SK-N-SH treated with all-trans-retinoic acid at 6 μM for 48 hours (cell line): ENCODE results near the gene TMEM147.

Experiments
- ATAC-seq: fragments of 200-7000 bp; cut with Tn5 transposase; 3 replicates; pipeline ENCODE4 v1.9.1; 2020; ENCODE audit warnings: mild to moderate bottlenecking, moderate library complexity
- ARNTL ChIP-seq: fragments of 450-650 bp; formaldehyde crosslinking; IDR thresholded peaks from 2 replicates; pipeline ENCODE4 v1.5.0; 2020; ENCODE audit warnings: low read depth, mild to moderate bottlenecking, moderate library complexity, borderline replicate concordance
- BACH2 ChIP-seq: fragments of 250-450 bp; sonication (Bioruptor Pico); IDR thresholded peaks from 2 replicates; pipeline ENCODE4 v1.9.0; 2021; ENCODE audit warnings: mild to moderate bottlenecking, borderline replicate concordance
- CREB5 ChIP-seq: fragments of 250-450 bp; sonication (Bioruptor Pico); IDR thresholded peaks from 2 replicates; pipeline ENCODE4 v1.5.1; 2020; ENCODE audit warnings: low read depth, mild to moderate bottlenecking, moderate library complexity
- CSDC2 ChIP-seq: fragments of 250-450 bp; sonication (Bioruptor Pico); IDR thresholded peaks from 2 replicates; pipeline ENCODE4 v1.5.0; 2020; ENCODE audit warnings: mild to moderate bottlenecking, moderate library complexity
- CSRNP3 ChIP-seq: fragments of 250-450 bp; sonication (Bioruptor Pico); IDR thresholded peaks from 2 replicates; pipeline ENCODE4 v1.5.1; 2021; ENCODE audit warnings: mild to moderate bottlenecking, moderate library complexity
- ISL1 ChIP-seq: fragments of 250-450 bp; sonication (Bioruptor Pico); IDR thresholded peaks from 2 replicates; pipeline ENCODE4 v2.1.2; 2022; ENCODE audit warnings: mild to moderate bottlenecking, moderate library complexity
- OSR1 ChIP-seq: fragments of 250-450 bp; sonication (Bioruptor Pico); IDR thresholded peaks from 2 replicates; pipeline ENCODE4 v1.8.0; 2022; ENCODE audit warnings: moderate library complexity, mild to moderate bottlenecking, inconsistent platforms
- PATZ1 ChIP-seq: fragments of 250-450 bp; sonication (Bioruptor Pico); IDR thresholded peaks from 2 replicates; pipeline ENCODE4 v1.8.0; 2020; ENCODE audit warnings: mild to moderate bottlenecking, moderate library complexity, borderline replicate concordance
- POU6F1 ChIP-seq: fragments of 250-450 bp; sonication (Bioruptor Pico); IDR thresholded peaks from 2 replicates; pipeline ENCODE4 v1.8.0; 2021; ENCODE audit warnings: low read depth, mild to moderate bottlenecking, moderate library complexity, borderline replicate concordance
- PPARA ChIP-seq: fragments of 250-450 bp; sonication (Bioruptor Pico); IDR thresholded peaks from 2 replicates; pipeline ENCODE4 v1.5.0; 2020; ENCODE audit warnings: mild to moderate bottlenecking, borderline replicate concordance
- RARB ChIP-seq: fragments of 250-450 bp; sonication (Bioruptor Pico); IDR thresholded peaks from 2 replicates; pipeline ENCODE4 v1.8.0; 2021; ENCODE audit warnings: mild to moderate bottlenecking, moderate library complexity
- SNAI2 ChIP-seq: fragments of 250-450 bp; sonication (Bioruptor Pico); IDR thresholded peaks from 2 replicates; pipeline ENCODE4 v1.5.0; 2020; ENCODE audit warnings: mild to moderate bottlenecking, moderate library complexity
- TCF4 ChIP-seq: fragments of 250-450 bp; sonication (Bioruptor Pico); IDR thresholded peaks from 2 replicates; pipeline ENCODE4 v1.8.0; 2021; ENCODE audit warnings: mild to moderate bottlenecking, moderate library complexity, borderline replicate concordance
- TOX ChIP-seq: fragments of 250-450 bp; sonication (Bioruptor Pico); IDR thresholded peaks from 2 replicates; pipeline ENCODE4 v1.8.0; 2021; ENCODE audit warnings: mild to moderate bottlenecking, moderate library complexity, borderline replicate concordance
- ZC3H10 ChIP-seq: fragments of 250-450 bp; sonication (Bioruptor Pico); IDR thresholded peaks from 2 replicates; pipeline ENCODE4 v1.5.1; 2021; ENCODE audit warnings: mild to moderate bottlenecking, moderate library complexity
- ZFP30 ChIP-seq: fragments of 450-650 bp; formaldehyde crosslinking; IDR thresholded peaks from 2 replicates; pipeline ENCODE4 v1.5.0; 2022; ENCODE audit warnings: mild to moderate bottlenecking, moderate library complexity
- ZNF565 ChIP-seq: fragments of 450-650 bp; formaldehyde crosslinking; conservative IDR thresholded peaks from 2 replicates; pipeline ENCODE4 v1.5.0; 2020; ENCODE audit warnings: low read depth, mild to moderate bottlenecking, moderate library complexity
- ZNF8 ChIP-seq: fragments of 450-650 bp; formaldehyde crosslinking; IDR thresholded peaks from 2 replicates; pipeline ENCODE4 v1.5.0; 2020; ENCODE audit warnings: mild to moderate bottlenecking, moderate library complexity

TMEM147 gene

GRCh38 chr19:35528218-35529038 lies 17.0 kb upstream of the TMEM147 start, which contains the start of gene SBSN (continued):
- TF ChIP-seq CREB5 (CRISPR knock-in tag) (no peak), PATZ1 (CRISPR knock-in tag) (no peak), PPARA (CRISPR knock-in tag) (no peak), ZNF565 (CRISPR knock-in tag) (no peak)
- TF ChIP-seq, all 23 proteins: peak for 0

GRCh38 chr19:35529241-35530218 lies 15.9 kb upstream of the TMEM147 start:
- ATAC-seq = no peak
- TF ChIP-seq RARB (CRISPR knock-in tag) = no peak
- TF ChIP-seq CSRNP3 (CRISPR knock-in tag) = no peak
- no peak for TF ChIP-seq POU6F1
- TF ChIP-seq ZC3H10 (CRISPR knock-in tag) = no peak
- TF ChIP-seq TOX = no peak
- no peak for TF ChIP-seq CSDC2 (CRISPR knock-in tag)
- no peak for TF ChIP-seq SNAI2 (CRISPR knock-in tag)
- no peak for TF ChIP-seq ZNF8
- TF ChIP-seq CREB5 (CRISPR knock-in tag) = no peak

- no peak for ATAC-seq
Observed at GRCh38 chr19:35531291-35531690, 14.1 kb upstream of the TMEM147 start.

GRCh38 chr19:35533201-35533821 lies 12.1 kb upstream of the TMEM147 start, which contains the start of gene GAPDHS:
Gene GAPDHS, plus strand, starts transcription at chr19:35533456. Its CDS starts 72 bp downstream, at chr19:35533528.
- ATAC-seq = no peak
- TF ChIP-seq PPARA (CRISPR knock-in tag) = no peak
- TF ChIP-seq ARNTL = no peak
- TF ChIP-seq PATZ1 (CRISPR knock-in tag) = no peak
- no peak for TF ChIP-seq BACH2
- no peak for TF ChIP-seq POU6F1

More at GRCh38 chr19:35531291-35531690, 14.1 kb upstream of the TMEM147 start:
- TF ChIP-seq ISL1 (CRISPR knock-in tag) = no peak
- TF ChIP-seq OSR1 (CRISPR knock-in tag) = no peak
- TF ChIP-seq ARNTL = no peak
- no peak for TF ChIP-seq ZC3H10 (CRISPR knock-in tag)
- TF ChIP-seq PPARA (CRISPR knock-in tag) = no peak
- TF ChIP-seq ZNF565 (CRISPR knock-in tag) = no peak
- TF ChIP-seq CSDC2 (CRISPR knock-in tag) = no peak
- no peak for TF ChIP-seq ZNF8
- TF ChIP-seq ZFP30 (CRISPR knock-in tag) = no peak
- TF ChIP-seq TOX = no peak
- TF ChIP-seq TCF4 (CRISPR knock-in tag) = no peak
- TF ChIP-seq RARB (CRISPR knock-in tag) = no peak
- TF ChIP-seq SNAI2 (CRISPR knock-in tag) = no peak
